ENCODE results near the gene CCDC121. TPM values are rescaled to one million over a fixed set of nuclear protein-coding genes. Genes with fewer than 3 reads are reported as not detected.

The CCDC121 gene
- total RNA-seq, 1 experiment from 2014 or later: 0.87 TPM

DNA sequence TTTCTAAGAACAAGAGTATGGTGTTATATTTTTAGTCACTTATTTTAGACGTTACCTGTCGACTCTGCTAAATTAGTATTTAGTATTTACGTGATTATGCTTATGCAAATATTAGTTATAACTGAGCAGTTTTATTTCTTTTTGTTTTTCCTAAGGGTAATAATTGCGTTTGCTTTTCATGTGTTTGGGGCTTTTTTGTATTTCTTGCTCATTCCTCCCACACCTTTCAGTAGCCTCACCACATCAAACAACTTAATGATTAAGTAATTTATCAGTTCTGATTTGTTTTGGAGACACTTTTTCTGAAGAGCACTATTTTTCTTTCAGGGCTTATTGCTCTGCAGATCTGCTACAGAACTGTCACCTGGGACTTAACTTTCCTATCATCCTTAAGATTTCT, 42.4 kb upstream of the CCDC121 start:
- Histone ChIP-seq H3K79me2 (ENCODE audit: low read length) (0 out of 2 replicates have a peak, but pooled peaks cover 2% of the 10 kb centered on the region), H3K4me2 (ENCODE audit: low read length) (no peak overlapping the region), H3K9me3 (ENCODE audit: low read length) (no peaks in the 10 kb centered on the region), H3K36me3 (ENCODE audit: low read depth, low read length) (peaks cover 23% of the 10 kb centered on the region; the same call in 1 of the 2 replicates), H3K4me1 (ENCODE audit: insufficient read depth, low read length) (peaks cover 4% of the 10 kb centered on the region; the same call in 1 of the 2 replicates), H3K4me3 (ENCODE audit: low read length) (no peak overlapping the region), H3F3A (ENCODE audit: low read length, unreplicated experiment) (no peaks in the 10 kb centered on the region), H3K27me3 (ENCODE audit: low read length) (no peaks in the 10 kb centered on the region), H3K27ac (ENCODE audit: low read length) (no peak overlapping the region), H2AFZ (ENCODE audit: low read length) (no peak overlapping the region), H3K9ac (ENCODE audit: low read length) (no peak overlapping the region), H3K9me2 (replicated peaks; ENCODE audit: low read length) (no peaks in the 10 kb centered on the region), H4K20me1 (ENCODE audit: low read length) (no peaks in the 10 kb centered on the region)
- ATAC-seq (no peak), DNase-seq (no peak)
- CTCF ChIA-PET: no interaction called here
- intact Hi-C loops (cut with micrococcal nuclease): no loop called here
- POLR2A ChIA-PET (ENCODE audit: unreplicated experiment): no interaction called here
- BruUV-seq (replicated peaks): no TSS peak
- TF ChIP-seq, protein P1, sequence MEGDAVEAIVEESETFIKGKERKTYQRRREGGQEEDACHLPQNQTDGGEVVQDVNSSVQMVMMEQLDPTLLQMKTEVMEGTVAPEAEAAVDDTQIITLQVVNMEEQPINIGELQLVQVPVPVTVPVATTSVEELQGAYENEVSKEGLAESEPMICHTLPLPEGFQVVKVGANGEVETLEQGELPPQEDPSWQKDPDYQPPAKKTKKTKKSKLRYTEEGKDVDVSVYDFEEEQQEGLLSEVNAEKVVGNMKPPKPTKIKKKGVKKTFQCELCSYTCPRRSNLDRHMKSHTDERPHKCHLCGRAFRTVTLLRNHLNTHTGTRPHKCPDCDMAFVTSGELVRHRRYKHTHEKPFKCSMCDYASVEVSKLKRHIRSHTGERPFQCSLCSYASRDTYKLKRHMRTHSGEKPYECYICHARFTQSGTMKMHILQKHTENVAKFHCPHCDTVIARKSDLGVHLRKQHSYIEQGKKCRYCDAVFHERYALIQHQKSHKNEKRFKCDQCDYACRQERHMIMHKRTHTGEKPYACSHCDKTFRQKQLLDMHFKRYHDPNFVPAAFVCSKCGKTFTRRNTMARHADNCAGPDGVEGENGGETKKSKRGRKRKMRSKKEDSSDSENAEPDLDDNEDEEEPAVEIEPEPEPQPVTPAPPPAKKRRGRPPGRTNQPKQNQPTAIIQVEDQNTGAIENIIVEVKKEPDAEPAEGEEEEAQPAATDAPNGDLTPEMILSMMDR (conservative IDR thresholded peaks at IDR 0.05; ENCODE audit: low read depth, low read length): no peak
- TF ChIP-seq EZH2phosphoT487 (IDR thresholded peaks at IDR 0.05; ENCODE audit: borderline replicate concordance, low read length) (no peak), EZH2 (IDR thresholded peaks at IDR 0.05; ENCODE audit: low read length, unreplicated experiment) (no peak)

DNA sequence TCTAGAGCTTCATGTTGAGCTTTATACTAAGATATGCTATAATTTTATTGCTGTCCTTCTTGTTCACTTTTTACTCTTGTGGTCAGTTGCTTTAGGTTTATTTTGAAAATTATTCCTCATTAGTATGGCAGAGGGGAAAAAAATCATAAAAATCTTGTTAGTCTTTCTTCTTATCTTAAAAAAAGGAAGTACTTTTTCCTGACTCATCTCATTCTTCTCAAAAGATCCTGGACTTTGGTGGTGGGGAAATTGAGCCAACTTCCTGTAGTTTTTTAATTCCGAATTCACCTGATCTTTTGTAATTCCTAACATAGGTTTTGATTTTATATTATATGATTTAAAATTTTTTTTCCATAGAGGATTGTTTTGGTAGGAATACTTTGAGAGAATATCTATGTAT, 38.6 kb upstream of the CCDC121 start:
- Histone ChIP-seq H3K4me1 (ENCODE audit: insufficient read depth, low read length) (peaks cover 22% of the 10 kb centered on the region), H3K27me3 (ENCODE audit: low read length) (no peaks in the 10 kb centered on the region), H3K27ac (ENCODE audit: low read length) (no peak overlapping the region), H4K20me1 (ENCODE audit: low read length) (no peaks in the 10 kb centered on the region), H3K9me3 (ENCODE audit: low read length) (no peaks in the 10 kb centered on the region), H3K79me2 (ENCODE audit: low read length) (peaks cover 35% of the 10 kb centered on the region), H3K9ac (ENCODE audit: low read length) (no peak overlapping the region), H3K36me3 (ENCODE audit: low read depth, low read length) (peaks cover 12% of the 10 kb centered on the region; the same call in 1 of the 2 replicates), H3K4me2 (ENCODE audit: low read length) (no peak overlapping the region), H3K9me2 (replicated peaks; ENCODE audit: low read length) (no peaks in the 10 kb centered on the region), H3K4me3 (ENCODE audit: low read length) (no peak overlapping the region), H2AFZ (ENCODE audit: low read length) (no peak overlapping the region), H3F3A (ENCODE audit: low read length, unreplicated experiment) (no peaks in the 10 kb centered on the region)
- DNase-seq: no peak
- BruUV-seq (replicated peaks): no TSS peak
- no peak for ATAC-seq
- POLR2A ChIA-PET (ENCODE audit: unreplicated experiment): no interaction called here
- intact Hi-C loops (cut with micrococcal nuclease): no loop called here
- CTCF ChIA-PET: no interaction called here
- TF ChIP-seq EZH2 (IDR thresholded peaks at IDR 0.05; ENCODE audit: low read length, unreplicated experiment) (no peak), EZH2phosphoT487 (IDR thresholded peaks at IDR 0.05; ENCODE audit: borderline replicate concordance, low read length) (no peak)
- TF ChIP-seq, protein P1 (conservative IDR thresholded peaks at IDR 0.05; ENCODE audit: low read depth, low read length): no peak

DNA sequence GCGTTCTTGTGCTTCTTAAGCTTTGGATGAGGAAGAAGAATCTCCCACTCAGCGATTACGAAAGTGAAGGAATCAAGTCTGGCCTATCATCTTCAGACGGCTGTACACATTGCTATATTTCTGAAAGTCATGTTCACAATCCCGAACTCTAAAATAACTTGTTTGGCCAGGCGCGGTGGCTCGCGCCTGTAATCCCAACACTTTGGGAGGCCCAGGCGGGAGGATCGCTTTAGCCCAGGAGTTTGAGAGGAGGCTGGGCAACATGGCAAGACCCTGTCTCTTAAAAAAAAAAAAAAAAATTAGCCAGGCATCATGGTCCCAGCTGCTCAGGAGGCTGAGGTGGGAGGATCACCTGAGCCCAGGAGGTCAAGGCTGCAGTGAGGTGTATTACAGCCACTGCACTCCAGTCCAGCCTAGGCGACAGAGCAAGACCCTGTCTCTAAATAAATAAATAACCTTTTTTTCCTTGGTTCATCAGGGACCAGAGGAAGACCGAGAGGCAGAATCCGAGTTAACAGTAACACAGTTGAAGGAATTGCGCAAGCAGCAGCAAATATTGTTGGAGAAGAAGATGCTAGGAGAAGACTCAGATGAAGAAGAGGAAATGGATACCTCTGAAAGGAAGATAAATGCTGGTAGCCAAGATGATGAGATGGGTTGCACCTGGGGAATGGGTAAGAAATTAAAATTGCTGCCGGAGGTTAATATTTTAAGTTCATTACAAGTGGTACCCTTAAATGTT, 36.0 kb upstream of the CCDC121 start:
- Histone ChIP-seq H3K4me1 (ENCODE audit: insufficient read depth, low read length) (peaks cover 32% of the 10 kb centered on the region), H3K4me3 (ENCODE audit: low read length) (peak overlapping the region; percentile 95), H3K9ac (ENCODE audit: low read length) (peak overlapping the region; percentile 82), H3K79me2 (ENCODE audit: low read length) (peaks cover 54% of the 10 kb centered on the region), H3K27ac (ENCODE audit: low read length) (no peak overlapping the region), H2AFZ (ENCODE audit: low read length) (peak overlapping the region; percentile 91), H3F3A (ENCODE audit: low read length, unreplicated experiment) (no peaks in the 10 kb centered on the region), H3K36me3 (ENCODE audit: low read depth, low read length) (peaks cover 27% of the 10 kb centered on the region), H3K4me2 (ENCODE audit: low read length) (peak overlapping the region; percentile 98), H3K9me3 (ENCODE audit: low read length) (no peaks in the 10 kb centered on the region), H3K9me2 (replicated peaks; ENCODE audit: low read length) (no peaks in the 10 kb centered on the region), H3K27me3 (ENCODE audit: low read length) (no peaks in the 10 kb centered on the region), H4K20me1 (ENCODE audit: low read length) (no peaks in the 10 kb centered on the region)
- CTCF ChIA-PET: no interaction called here
- BruUV-seq (replicated peaks): no TSS peak
- POLR2A ChIA-PET (ENCODE audit: unreplicated experiment): no interaction called here
- intact Hi-C loops (cut with micrococcal nuclease): no loop called here
- ATAC-seq: no peak
- no peak for DNase-seq
- TF ChIP-seq EZH2phosphoT487 (IDR thresholded peaks at IDR 0.05; ENCODE audit: borderline replicate concordance, low read length): no peak
- TF ChIP-seq, protein P1 (conservative IDR thresholded peaks at IDR 0.05; ENCODE audit: low read depth, low read length): no peak
- no peak for TF ChIP-seq EZH2 (IDR thresholded peaks at IDR 0.05; ENCODE audit: low read length, unreplicated experiment)
